ENCODE results near the gene PDIA4. TPM values are rescaled to one million over a fixed set of nuclear protein-coding genes. Genes with fewer than 3 reads are reported as not detected.

The PDIA4 gene
- 160 TPM for polyA plus RNA-seq (2013, experiment 1 of 2)
- polyA plus RNA-seq (2013, experiment 2 of 2): 160 TPM

DNA sequence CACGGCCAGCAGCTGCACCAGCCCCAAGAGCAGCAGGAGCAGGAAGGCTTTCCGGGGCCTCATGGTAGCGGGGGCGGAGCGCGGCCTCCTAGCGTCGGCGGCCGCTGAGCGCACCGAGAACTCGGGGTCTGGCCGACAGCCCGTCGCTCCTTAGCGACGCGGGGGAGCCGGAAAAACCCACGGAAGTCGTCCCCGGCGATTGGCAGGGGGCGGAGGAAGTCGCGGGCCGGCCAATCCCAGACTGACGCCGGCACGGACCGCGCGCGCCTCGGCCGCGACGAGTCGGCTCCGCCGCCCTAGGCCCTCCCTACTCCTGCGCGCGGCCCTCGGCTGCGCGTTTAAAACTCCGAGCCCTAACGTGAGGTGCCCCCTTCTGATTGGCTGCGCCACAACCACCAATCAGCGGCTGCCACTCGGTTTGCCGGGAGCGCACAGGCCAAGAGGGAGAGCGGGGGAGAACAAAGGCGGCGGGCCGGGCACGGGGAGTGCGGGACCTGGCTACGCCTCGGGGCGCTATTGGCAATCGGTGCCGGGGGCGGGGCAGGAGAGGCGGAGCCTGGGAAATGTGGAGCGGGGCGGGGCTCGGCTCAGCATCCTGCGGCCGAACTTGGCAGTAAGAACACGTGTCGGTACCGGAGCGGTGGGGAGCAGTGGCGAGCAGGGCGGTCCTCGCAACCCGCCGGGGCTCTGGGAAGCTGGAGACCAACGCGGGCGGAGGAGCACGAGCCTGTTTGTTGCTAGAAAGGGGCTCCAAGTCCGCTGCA is at the start of gene PDIA4:
TSS of gene PDIA4 (minus strand) at position 160 of the 764 bp plus-strand sequence. CDS start at position 63, 97 bp downstream.
- Histone ChIP-seq H3K36me3 (ENCODE audit: insufficient read depth, low read length) (peaks cover 12% of the 10 kb centered on the region; the same call in 1 of the 2 replicates), H3K9ac (ENCODE audit: low read depth, low read length) (peak within 1 kb of the TSS; percentile 95), H3K4me1 (ENCODE audit: insufficient read depth, low read length) (peaks cover 26% of the 10 kb centered on the region), H3K9me3 (ENCODE audit: insufficient read depth, low read depth, low read length) (no peaks in the 10 kb centered on the region), H3K27me3 (ENCODE audit: insufficient read depth, low read length) (0 out of 2 replicates have a peak, but pooled peaks cover 3% of the 10 kb centered on the region), H3K27ac (ENCODE audit: low read depth, low read length) (peak within 1 kb of the TSS; percentile 98), H3K4me3 (ENCODE audit: low read length) (peak within 1 kb of the TSS; percentile 90)
- WGBS: under 1% methylated on average over 87 of the region's 87 CpGs

GRCh38 chr7:149077594-149077993 is 49.3 kb upstream of the PDIA4 start:
- Histone ChIP-seq H3K36me3 (ENCODE audit: insufficient read depth, low read length) (peaks cover 41% of the 10 kb centered on the region), H3K27me3 (ENCODE audit: insufficient read depth, low read length) (no peaks in the 10 kb centered on the region), H3K9ac (ENCODE audit: low read depth, low read length) (no peak overlapping the region), H3K27ac (ENCODE audit: low read depth, low read length) (no peak overlapping the region), H3K4me1 (ENCODE audit: insufficient read depth, low read length) (no peaks in the 10 kb centered on the region), H3K9me3 (ENCODE audit: insufficient read depth, low read depth, low read length) (no peaks in the 10 kb centered on the region), H3K4me3 (ENCODE audit: low read length) (no peak overlapping the region)
- WGBS: 90% methylated on average over 8 of the region's 9 CpGs

- peaks cover 57% of the 10 kb centered on the region for H3K36me3 ChIP-seq (ENCODE audit: insufficient read depth, low read length)
- no peak overlapping the region for H3K9ac ChIP-seq (ENCODE audit: low read depth, low read length)
- H3K9me3 ChIP-seq (ENCODE audit: insufficient read depth, low read depth, low read length): no peaks in the 10 kb centered on the region
- no peaks in the 10 kb centered on the region for H3K4me1 ChIP-seq (ENCODE audit: insufficient read depth, low read length)
- H3K27ac ChIP-seq (ENCODE audit: low read depth, low read length): no peak overlapping the region
- no peak overlapping the region for H3K4me3 ChIP-seq (ENCODE audit: low read length)
- 96% methylated on average over 2 of the region's 2 CpGs for WGBS
- no peaks in the 10 kb centered on the region for H3K27me3 ChIP-seq (ENCODE audit: insufficient read depth, low read length)
Measured at GRCh38 chr7:149075286-149075685, 47.0 kb upstream of the PDIA4 start.

- WGBS: 95% methylated on average over 2 of the region's 3 CpGs
- no peak overlapping the region for H3K27ac ChIP-seq (ENCODE audit: low read depth, low read length)
- H3K4me3 ChIP-seq (ENCODE audit: low read length): no peak overlapping the region
- H3K27me3 ChIP-seq (ENCODE audit: insufficient read depth, low read length): no peaks in the 10 kb centered on the region
- no peak overlapping the region for H3K9ac ChIP-seq (ENCODE audit: low read depth, low read length)
- no peaks in the 10 kb centered on the region for H3K9me3 ChIP-seq (ENCODE audit: insufficient read depth, low read depth, low read length)
- H3K4me1 ChIP-seq (ENCODE audit: insufficient read depth, low read length): no peaks in the 10 kb centered on the region
- peaks cover 63% of the 10 kb centered on the region for H3K36me3 ChIP-seq (ENCODE audit: insufficient read depth, low read length)
Measured at GRCh38 chr7:149074116-149074885, 46.0 kb upstream of the PDIA4 start.

- Histone ChIP-seq H3K4me3 (ENCODE audit: low read length) (no peak overlapping the region), H3K27me3 (ENCODE audit: insufficient read depth, low read length) (no peaks in the 10 kb centered on the region), H3K9me3 (ENCODE audit: insufficient read depth, low read depth, low read length) (no peaks in the 10 kb centered on the region), H3K36me3 (ENCODE audit: insufficient read depth, low read length) (peaks cover 67% of the 10 kb centered on the region), H3K9ac (ENCODE audit: low read depth, low read length) (no peak overlapping the region), H3K4me1 (ENCODE audit: insufficient read depth, low read length) (no peaks in the 10 kb centered on the region), H3K27ac (ENCODE audit: low read depth, low read length) (peak overlapping the region; percentile 51; the same call in 1 of the 2 replicates)
- WGBS: 95% methylated on average over 4 of the region's 4 CpGs
Measured at GRCh38 chr7:149072438-149072775, 44.1 kb upstream of the PDIA4 start.

- H3K9ac ChIP-seq (ENCODE audit: low read depth, low read length): peak overlapping the region; percentile 18; the same call in 1 of the 2 replicates
- peaks cover 64% of the 10 kb centered on the region for H3K36me3 ChIP-seq (ENCODE audit: insufficient read depth, low read length)
- H3K27ac ChIP-seq (ENCODE audit: low read depth, low read length): peak overlapping the region; percentile 51
- WGBS: 80% methylated on average over 46 of the region's 46 CpGs
- H3K9me3 ChIP-seq (ENCODE audit: insufficient read depth, low read depth, low read length): no peaks in the 10 kb centered on the region
- H3K4me1 ChIP-seq (ENCODE audit: insufficient read depth, low read length): no peaks in the 10 kb centered on the region
- no peak overlapping the region for H3K4me3 ChIP-seq (ENCODE audit: low read length)
- H3K27me3 ChIP-seq (ENCODE audit: insufficient read depth, low read length): no peaks in the 10 kb centered on the region
Measured at GRCh38 chr7:149071641-149072437, 43.5 kb upstream of the PDIA4 start.

- WGBS: 97% methylated on average over 29 of the region's 29 CpGs
- Histone ChIP-seq H3K9me3 (ENCODE audit: insufficient read depth, low read depth, low read length) (no peaks in the 10 kb centered on the region), H3K9ac (ENCODE audit: low read depth, low read length) (peak overlapping the region; percentile 18; the same call in 1 of the 2 replicates), H3K4me3 (ENCODE audit: low read length) (no peak overlapping the region), H3K4me1 (ENCODE audit: insufficient read depth, low read length) (no peaks in the 10 kb centered on the region), H3K27ac (ENCODE audit: low read depth, low read length) (peak overlapping the region; percentile 32), H3K36me3 (ENCODE audit: insufficient read depth, low read length) (peaks cover 60% of the 10 kb centered on the region), H3K27me3 (ENCODE audit: insufficient read depth, low read length) (no peaks in the 10 kb centered on the region)
Measured at GRCh38 chr7:149071182-149071635, 42.9 kb upstream of the PDIA4 start.

- H3K27ac ChIP-seq (ENCODE audit: low read depth, low read length): no peak overlapping the region
- no peaks in the 10 kb centered on the region for H3K27me3 ChIP-seq (ENCODE audit: insufficient read depth, low read length)
- H3K4me1 ChIP-seq (ENCODE audit: insufficient read depth, low read length): no peaks in the 10 kb centered on the region
- no peaks in the 10 kb centered on the region for H3K9me3 ChIP-seq (ENCODE audit: insufficient read depth, low read depth, low read length)
- no peak overlapping the region for H3K4me3 ChIP-seq (ENCODE audit: low read length)
- H3K36me3 ChIP-seq (ENCODE audit: insufficient read depth, low read length): peaks cover 58% of the 10 kb centered on the region
- 96% methylated on average over 31 of the region's 31 CpGs for WGBS
- H3K9ac ChIP-seq (ENCODE audit: low read depth, low read length): no peak overlapping the region
Measured at GRCh38 chr7:149070372-149071125, 42.2 kb upstream of the PDIA4 start.

DNA sequence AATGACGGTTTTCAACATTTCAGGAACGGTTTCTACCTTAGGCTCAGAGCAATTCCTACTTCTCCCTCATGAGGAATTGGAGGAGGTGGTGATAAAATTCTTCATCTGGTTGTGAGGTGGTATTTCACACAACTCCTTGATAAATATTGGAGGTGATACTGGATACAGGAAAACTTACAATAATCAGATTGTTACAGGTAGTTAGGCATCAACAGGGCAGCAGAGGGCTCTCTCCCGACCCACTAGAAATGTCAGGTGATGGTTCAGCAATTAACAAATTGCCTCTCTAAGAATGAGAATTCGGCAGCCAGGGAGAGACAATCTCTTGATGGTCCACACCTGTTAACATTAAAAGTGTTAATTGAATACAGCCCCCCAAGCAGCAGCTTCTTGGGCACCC is 39.6 kb upstream of the PDIA4 start:
- WGBS: 96% methylated on average over 4 of the region's 4 CpGs
- peaks cover 41% of the 10 kb centered on the region for H3K36me3 ChIP-seq (ENCODE audit: insufficient read depth, low read length)

GRCh38 chr7:149063476-149063875 is 35.2 kb upstream of the PDIA4 start:
- H3K9ac ChIP-seq (ENCODE audit: low read depth, low read length): no peak overlapping the region
- no peak overlapping the region for H3K27ac ChIP-seq (ENCODE audit: low read depth, low read length)
- no peaks in the 10 kb centered on the region for H3K9me3 ChIP-seq (ENCODE audit: insufficient read depth, low read depth, low read length)
- H3K4me1 ChIP-seq (ENCODE audit: insufficient read depth, low read length): no peaks in the 10 kb centered on the region
- peaks cover 5% of the 10 kb centered on the region for H3K36me3 ChIP-seq (ENCODE audit: insufficient read depth, low read length)
- no peak overlapping the region for H3K4me3 ChIP-seq (ENCODE audit: low read length)
- H3K27me3 ChIP-seq (ENCODE audit: insufficient read depth, low read length): no peaks in the 10 kb centered on the region

More for the DNA sequence above, 39.6 kb upstream of the PDIA4 start:
- H3K4me1 ChIP-seq (ENCODE audit: insufficient read depth, low read length): no peaks in the 10 kb centered on the region
- no peaks in the 10 kb centered on the region for H3K9me3 ChIP-seq (ENCODE audit: insufficient read depth, low read depth, low read length)
- no peak overlapping the region for H3K4me3 ChIP-seq (ENCODE audit: low read length)
- H3K27ac ChIP-seq (ENCODE audit: low read depth, low read length): no peak overlapping the region
- H3K9ac ChIP-seq (ENCODE audit: low read depth, low read length): no peak overlapping the region
- H3K27me3 ChIP-seq (ENCODE audit: insufficient read depth, low read length): no peaks in the 10 kb centered on the region
